HG02759 (cell line): ENCODE data around the gene AGPAT1.

ENCODE experiments used
- ATAC-seq: cut with Tn5 transposase; IDR thresholded peaks from one replicate; pipeline ENCODE4 v1.9.1; 2021; ENCODE audit warnings: mild to moderate bottlenecking, moderate library complexity; ENCODE audit not compliant: unreplicated experiment

Gene AGPAT1

GRCh38 chr6:32173051-32173727 lies 2.7 kb downstream of the AGPAT1 start:
- no peak for ATAC-seq

GRCh38 chr6:32171234-32171633 lies 4.7 kb downstream of the AGPAT1 start:
- no peak for ATAC-seq

GRCh38 chr6:32170294-32170693 lies 5.6 kb downstream of the AGPAT1 start:
- ATAC-seq, result no peak

- ATAC-seq, result no peak
Observed at GRCh38 chr6:32168807-32169591, 6.9 kb downstream of the AGPAT1 start.

GRCh38 chr6:32168350-32168749 lies 7.5 kb downstream of the AGPAT1 start:
- ATAC-seq, result no peak

- no peak for ATAC-seq
Observed at GRCh38 chr6:32167761-32168262, 8.1 kb downstream of the AGPAT1 start.

GRCh38 chr6:32167154-32167760 lies 8.6 kb downstream of the AGPAT1 start:
- ATAC-seq, result no peak

- ATAC-seq, result no peak
Observed at GRCh38 chr6:32166411-32167061, 9.3 kb downstream of the AGPAT1 start.

- ATAC-seq, result no peak
Observed at GRCh38 chr6:32164295-32164694, 11.6 kb downstream of the AGPAT1 start, which contains the start of gene EGFL8. Gene EGFL8, plus strand, starts transcription at chr6:32164595. Its CDS starts 1,571 bp downstream, at chr6:32166166.

GRCh38 chr6:32163559-32164258 lies 12.2 kb downstream of the AGPAT1 start:
- no peak for ATAC-seq

- ATAC-seq, result no peak
Observed at GRCh38 chr6:32158052-32158451, 17.8 kb downstream of the AGPAT1 start.

GRCh38 chr6:32156891-32157290 lies 19.0 kb downstream of the AGPAT1 start:
- ATAC-seq, result no peak

- peak; percentile 64 for ATAC-seq
Observed at GRCh38 chr6:32154514-32155161, 21.2 kb downstream of the AGPAT1 start.

GRCh38 chr6:32153564-32154513 lies 22.0 kb downstream of the AGPAT1 start, which contains the start of gene PPT2:
Gene PPT2, plus strand, starts transcription at chr6:32154141. Its CDS starts 454 bp downstream, at chr6:32154595.
- peak; percentile 40 for ATAC-seq

- ATAC-seq, result no peak
Observed at GRCh38 chr6:32152769-32153563, 22.9 kb downstream of the AGPAT1 start.

GRCh38 chr6:32151863-32152768 lies 23.8 kb downstream of the AGPAT1 start, which contains the start of gene PRRT1:
Gene PRRT1, minus strand, starts transcription at chr6:32151939. Its CDS starts 112 bp downstream, at chr6:32151827.
- no peak for ATAC-seq
